SW 1271 (cell line): ENCODE data around the gene DCST1.

Experiments
- DNase-seq, 2 experiments: peaks; one replicate each; lab custom pipeline; 2025; lab: John Stamatoyannopoulos, UW

The DCST1 gene

DNA sequence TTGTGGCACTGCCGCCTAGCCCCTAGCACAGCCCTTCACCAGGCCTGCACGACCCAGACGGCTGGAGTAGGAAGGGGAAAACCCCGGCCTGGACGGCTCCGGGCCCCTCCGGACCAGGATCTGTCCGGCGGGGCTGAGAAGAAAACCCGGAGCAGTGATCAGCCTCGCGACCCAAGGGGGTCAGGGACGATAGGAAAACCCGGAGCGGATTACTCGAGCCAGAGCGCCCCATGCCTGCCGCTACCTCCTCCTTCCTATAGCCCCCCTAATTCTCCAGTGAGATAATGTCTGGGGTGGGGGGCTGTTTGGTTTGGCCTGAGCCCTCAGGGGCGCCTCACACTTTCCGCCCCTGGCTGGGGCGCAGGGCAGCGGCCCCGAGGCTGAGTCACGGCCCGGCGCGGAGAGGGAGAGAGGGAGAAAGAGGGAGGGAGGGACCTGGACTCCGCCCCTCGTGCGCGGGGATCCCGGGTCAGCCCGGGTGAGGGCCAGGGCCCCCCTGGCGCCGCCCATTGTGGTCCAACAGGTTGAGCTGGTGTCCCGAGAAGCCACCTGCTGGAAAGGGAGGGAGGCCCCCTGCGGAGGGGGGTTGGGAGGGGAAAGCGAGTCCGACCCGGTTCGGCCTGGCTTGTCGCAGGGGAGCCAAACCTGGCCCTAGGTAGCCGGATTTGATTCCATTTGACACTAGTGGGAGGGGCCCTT, 32.7 kb upstream of the DCST1 start:
- DNase-seq: peak; percentile 48 to 70

- peak in 1 of 2 experiments; percentile 54 for DNase-seq
Observed at GRCh38 chr1:155001425-155001674, 32.3 kb upstream of the DCST1 start.

DNA sequence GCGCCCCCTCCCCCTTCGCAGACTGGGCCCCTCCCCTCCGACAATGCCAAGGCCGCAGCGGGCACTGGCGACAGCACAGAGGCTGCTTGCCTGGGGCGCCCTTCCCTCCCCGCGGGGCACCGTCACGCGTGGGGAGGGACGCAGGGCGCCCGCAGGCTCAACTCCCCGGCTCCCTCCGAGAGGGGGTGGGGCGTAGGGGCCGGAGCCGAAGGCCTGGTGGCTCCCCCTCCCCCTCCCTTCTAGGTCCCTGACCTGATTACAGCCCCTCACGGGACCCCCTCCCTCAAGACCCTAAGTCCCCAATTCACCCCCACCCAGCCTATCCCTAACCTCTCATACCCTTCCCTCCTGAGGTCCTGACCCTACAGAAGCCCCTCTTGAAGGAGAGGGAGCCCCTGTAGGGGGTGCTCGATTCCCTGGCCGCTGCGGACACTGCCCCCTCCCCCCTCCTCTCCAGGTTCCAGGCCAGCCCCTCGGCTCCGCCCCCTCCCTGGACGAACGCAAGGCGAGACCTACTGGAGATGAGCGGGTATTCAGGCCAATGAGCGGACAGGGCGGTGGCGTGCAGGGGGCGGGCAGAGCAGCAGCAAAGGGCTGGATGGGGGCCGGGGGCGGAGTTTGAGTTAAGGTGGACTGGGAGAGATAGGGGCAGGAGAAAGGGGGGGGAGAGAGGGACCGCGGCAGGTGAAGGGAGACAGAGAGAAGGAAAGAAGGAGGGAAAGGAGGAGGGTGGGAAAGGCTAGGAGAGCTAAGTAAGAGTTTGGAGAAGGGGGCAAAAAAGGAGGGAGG, 31.8 kb upstream of the DCST1 start:
- peak; percentile 86 to 94 for DNase-seq

- DNase-seq: no peak
Observed at GRCh38 chr1:155002464-155003226, 31.0 kb upstream of the DCST1 start, which contains the start of gene ZBTB7B. TSS of gene ZBTB7B (plus strand) at chr1:155002802. CDS start at chr1:155014661, 11,859 bp downstream.

- no peak for DNase-seq
Observed at GRCh38 chr1:155003227-155003765, 30.3 kb upstream of the DCST1 start.

- peak in 1 of 2 experiments; percentile 40 for DNase-seq
Observed at GRCh38 chr1:155003766-155004351, 29.8 kb upstream of the DCST1 start.

DNA sequence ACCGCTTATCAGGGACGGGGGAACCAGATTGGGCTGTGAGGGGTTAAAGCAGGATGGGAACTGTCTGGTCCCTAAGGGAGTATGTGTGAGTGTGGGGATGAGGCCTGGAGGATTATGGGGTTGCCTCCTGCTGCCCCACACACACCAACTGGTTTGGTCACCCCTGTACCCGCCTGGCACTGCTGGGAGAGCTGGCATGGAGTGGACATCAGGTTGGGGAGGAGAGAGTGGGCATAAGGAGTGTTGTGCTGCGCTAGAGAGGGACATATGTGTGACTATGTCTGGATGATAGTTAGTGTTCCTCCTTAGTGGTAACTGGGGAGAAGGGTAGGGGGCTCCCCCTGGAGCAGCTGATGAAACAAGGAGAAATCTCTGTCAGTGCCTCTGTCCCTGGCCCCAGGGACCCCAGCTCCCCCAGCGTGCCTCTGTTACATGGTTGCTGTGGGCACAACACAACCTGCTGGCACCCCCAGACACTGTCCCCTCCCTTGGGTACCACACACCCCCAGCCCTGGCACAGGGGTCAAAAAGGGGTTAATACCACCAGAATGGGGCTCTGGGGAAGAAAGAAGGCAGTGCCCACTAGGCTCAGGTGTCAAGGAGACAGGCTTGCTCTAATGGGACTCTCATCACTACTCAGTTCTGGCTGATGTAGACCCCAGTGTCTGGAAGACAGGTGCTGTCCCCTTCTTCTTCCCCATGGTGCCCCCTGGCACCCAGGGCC, 29.1 kb upstream of the DCST1 start:
- no peak for DNase-seq

DNA sequence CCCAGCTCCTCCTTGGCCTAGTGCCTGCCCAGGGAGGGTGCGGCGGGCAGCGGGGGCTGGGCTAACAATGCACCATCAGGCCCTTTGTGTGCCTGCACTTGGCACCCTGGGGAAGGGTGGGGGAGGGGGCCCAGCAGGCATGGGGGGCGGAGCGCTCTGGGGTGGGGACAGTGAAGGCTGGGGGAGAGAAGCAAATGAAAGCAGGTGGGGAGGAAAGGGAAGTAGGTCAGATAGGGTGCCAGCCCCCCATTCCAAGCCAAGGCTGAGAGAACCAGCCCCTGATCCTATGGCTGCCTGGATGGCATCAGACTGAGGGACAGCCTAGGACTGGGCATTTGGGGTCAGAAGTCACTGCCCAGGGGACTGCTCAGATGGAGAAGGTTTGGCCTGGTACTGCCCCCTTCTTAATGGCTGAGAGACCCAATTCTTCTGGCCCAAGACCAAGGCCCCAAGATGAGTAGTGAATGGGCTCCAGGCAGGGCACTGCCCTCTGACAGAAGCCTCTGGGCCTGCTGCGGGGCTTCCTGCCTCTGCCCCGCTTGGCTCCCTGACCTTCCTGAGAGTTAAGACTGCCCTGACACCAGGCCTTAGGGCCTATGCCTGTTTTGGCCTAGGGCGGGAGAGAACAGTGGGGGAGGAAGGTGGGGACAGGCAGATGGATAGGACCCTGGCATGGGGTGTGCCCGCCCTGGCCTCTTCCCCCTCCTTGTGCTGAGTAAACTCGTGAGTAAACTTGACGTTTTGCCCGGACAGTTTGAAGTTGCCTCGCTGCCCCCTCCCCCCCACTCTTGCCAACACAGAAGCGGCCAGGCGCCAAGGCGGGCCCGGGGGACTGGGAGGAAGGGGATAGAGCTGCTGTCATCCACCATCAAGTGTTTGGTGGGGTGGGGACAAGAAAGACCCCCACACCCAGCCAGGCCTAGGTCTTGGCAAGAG, 28.3 kb upstream of the DCST1 start:
- DNase-seq: no peak

GRCh38 chr1:155006601-155007101, 27.0 kb upstream of the DCST1 start:
- peak in 1 of 2 experiments; percentile 18 for DNase-seq

DNA sequence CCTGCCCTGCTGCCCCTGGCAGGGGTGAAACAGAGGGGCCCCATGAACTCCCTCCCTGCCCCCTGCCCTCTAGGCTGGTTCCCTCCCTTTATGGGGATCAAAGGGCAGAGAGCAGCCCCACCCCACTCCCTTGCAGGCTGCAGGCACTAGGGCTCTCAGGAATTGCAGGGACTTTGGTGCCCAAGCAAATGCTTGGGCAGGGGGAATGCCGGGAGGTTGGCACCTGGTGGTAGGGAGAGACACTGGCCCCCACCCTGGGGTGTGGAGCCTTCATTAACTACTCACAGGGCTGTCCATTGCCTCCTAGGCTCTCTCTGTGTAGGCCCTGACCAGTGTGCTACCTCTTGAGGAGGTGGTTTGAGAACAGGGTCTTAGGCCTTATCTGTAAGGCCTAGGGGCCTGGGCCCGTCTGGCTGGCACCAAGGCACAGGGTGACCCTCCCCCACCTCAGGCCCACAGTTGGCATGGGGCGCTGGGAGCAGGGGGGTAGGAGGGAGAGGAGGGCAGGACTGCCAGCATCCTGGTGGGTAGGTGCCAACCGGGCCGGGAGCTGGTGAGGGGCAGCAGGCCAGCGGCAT, 26.3 kb upstream of the DCST1 start:
- DNase-seq: no peak

DNA sequence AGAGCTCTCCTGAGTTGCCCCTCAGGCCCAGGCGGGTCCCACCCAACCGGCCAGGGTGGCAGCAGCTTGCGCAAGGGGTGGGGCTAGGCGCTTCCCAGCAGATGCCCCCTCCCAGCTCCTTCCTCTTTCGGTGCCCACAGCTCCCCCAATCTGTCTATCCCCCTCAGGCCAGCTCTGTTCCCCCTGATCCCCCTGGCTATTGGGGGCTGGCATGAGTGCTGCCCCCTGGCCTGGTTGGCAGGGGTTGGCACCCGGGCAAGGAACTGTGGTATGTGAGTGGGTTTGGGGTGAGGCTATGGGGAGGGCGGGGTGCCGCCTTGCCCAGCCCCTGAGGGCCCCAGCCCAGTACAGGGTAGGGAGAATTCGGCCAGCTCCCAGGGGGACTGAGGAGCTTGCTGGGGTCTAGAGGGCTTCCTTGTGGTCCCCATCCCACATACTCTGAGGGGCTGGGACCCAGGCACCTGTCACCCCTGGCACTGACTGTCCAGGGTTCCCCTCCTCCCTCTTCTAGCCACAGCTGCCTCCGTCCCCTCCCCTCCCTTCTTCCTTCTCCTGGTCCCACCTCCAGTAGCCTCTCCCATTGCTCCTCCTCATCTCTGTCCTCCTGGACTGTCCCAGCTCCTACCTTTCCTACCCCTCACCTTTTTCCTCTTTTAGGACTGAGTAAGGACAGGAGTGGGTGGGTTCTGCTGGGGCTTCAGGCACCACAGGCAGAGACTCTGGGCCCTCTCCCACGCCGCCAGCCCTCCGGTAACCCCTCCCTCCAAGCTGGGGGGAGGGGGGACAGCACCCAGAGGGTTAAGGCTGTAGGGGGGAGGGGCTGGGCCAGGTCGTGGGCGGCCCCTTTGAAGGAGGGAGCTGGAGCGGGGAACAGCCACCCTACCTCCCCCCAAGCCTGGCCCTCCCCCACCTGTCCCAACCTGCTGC, 25.3 kb upstream of the DCST1 start:
- DNase-seq: no peak

GRCh38 chr1:155009221-155009711, 24.4 kb upstream of the DCST1 start:
- DNase-seq: no peak

DNA sequence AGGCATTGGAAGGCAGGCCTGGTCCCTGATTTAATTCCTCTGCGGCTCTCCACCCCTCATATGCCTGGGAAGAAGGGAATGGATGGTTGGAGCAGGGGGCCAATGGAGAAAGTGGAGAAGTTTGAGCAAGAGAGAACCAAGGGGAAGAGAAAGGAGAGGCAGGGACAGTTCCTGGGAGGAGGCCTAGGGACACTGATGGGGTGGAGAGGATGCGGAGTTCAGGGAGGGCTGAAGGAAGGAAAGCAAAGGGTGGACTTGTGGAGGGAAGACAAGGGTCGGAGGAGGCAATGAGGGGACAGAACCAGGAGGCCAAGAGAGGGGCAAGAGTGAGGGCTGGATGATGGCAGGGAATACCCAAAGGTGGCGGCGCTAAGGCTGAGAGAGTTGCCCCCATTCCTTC, 23.9 kb upstream of the DCST1 start:
- no peak for DNase-seq

DNA sequence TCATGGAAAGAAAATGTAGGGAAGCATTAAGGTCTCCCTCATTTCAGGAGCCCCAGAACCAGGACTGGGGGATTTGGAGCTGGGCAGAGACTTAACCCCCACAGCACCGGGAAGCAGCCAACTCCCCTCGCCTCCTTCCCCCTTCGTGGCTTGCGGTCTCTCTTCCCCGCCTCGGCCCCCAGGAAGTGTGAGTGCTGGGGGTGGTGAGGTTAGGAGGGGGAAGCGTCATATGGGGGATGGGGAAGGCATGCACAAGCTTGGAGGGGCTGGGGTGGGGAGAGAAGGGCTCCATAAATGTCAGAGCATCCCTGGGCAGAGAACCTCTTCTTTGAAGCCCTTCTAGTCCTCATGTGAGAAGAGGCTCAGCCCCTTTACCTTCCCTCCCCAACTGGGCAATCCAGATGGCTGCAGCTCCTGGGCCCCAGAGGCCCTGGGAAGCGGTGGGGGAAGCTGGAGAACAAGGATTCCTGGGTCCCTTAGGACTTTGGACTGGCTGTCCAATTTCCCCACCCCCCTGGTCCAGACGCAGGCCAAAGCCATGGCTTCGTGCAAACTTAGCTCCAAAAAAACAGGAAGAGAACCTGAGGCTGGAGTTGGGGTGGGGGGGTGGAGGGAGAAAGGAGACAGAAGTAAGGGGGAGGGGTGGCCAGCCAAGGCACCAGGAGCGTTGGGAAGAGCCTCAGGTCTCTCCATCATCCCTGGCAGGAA, 23.3 kb upstream of the DCST1 start:
- DNase-seq: no peak

GRCh38 chr1:155011004-155011416, 22.6 kb upstream of the DCST1 start:
- DNase-seq: no peak

GRCh38 chr1:155011437-155012025, 22.1 kb upstream of the DCST1 start:
- DNase-seq: no peak

DNA sequence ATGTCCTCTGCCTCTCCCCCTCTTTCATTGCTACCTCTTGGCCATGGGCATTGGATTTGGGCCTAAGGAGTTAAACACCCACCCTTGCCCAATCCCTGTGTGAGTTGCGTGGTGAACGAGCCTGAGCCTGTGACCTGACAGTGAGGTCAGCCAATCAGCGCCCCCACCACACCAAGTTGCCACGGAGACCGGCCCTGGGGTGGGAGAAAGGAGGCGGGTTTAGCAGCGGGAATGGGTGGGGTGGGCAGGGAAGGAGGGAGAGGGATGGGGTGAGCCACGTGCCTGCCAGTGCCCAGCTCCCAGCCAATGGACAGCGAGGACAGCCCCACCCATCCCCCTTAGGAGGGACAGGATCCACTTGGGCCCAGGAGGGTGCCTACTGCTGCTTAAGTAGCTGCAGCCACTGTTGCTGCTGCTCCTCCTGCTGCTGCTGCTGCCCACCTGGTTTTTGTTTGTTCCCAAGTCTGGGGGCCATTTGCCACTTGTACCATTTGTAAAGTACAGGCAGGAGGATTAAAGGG, 21.5 kb upstream of the DCST1 start:
- DNase-seq: no peak
